ENCODE results near the gene CACFD1. TPM values are rescaled to one million over a fixed set of nuclear protein-coding genes. Genes with fewer than 3 reads are reported as not detected.

CACFD1 gene
- total RNA-seq, 1 donor from 2014 or later, result 22.3 TPM

GRCh38 chr9:133420392-133420827 lies 39.4 kb upstream of the CACFD1 start:
- H3K27ac Mint-ChIP-seq (ENCODE audit: unreplicated experiment), result no peak overlapping the region
- H3K9me3 Mint-ChIP-seq (ENCODE audit: low read depth), result no peaks in the 10 kb centered on the region
- TF ChIP-seq CTCF (IDR thresholded peaks at IDR 0.05), result no peak
- H3K36me3 Mint-ChIP-seq (ENCODE audit: low read depth), result peaks cover 2% of the 10 kb centered on the region
- no peak overlapping the region for H3K4me3 Mint-ChIP-seq (ENCODE audit: unreplicated experiment)
- H3K4me1 Mint-ChIP-seq (ENCODE audit: low read depth), result peaks cover 33% of the 10 kb centered on the region
- no peak for DNase-seq (ENCODE audit: low spot score)
- H3K27me3 Mint-ChIP-seq (ENCODE audit: low read depth), result no peaks in the 10 kb centered on the region

GRCh38 chr9:133421615-133422542 lies 37.9 kb upstream of the CACFD1 start, which contains the start of gene ADAMTS13:
TSS of gene ADAMTS13 (plus strand) at chr9:133422367. CDS start at chr9:133422444, 77 bp downstream.
- no peaks in the 10 kb centered on the region for H3K9me3 Mint-ChIP-seq (ENCODE audit: low read depth)
- H3K27ac Mint-ChIP-seq (ENCODE audit: unreplicated experiment), result no peak within 1 kb of the TSS
- DNase-seq (ENCODE audit: low spot score), result no peak
- H3K36me3 Mint-ChIP-seq (ENCODE audit: low read depth), result peaks cover 2% of the 10 kb centered on the region
- H3K4me3 Mint-ChIP-seq (ENCODE audit: unreplicated experiment), result no peak within 1 kb of the TSS
- H3K27me3 Mint-ChIP-seq (ENCODE audit: low read depth), result no peaks in the 10 kb centered on the region
- TF ChIP-seq CTCF (IDR thresholded peaks at IDR 0.05), result peak; percentile 14
- peaks cover 19% of the 10 kb centered on the region for H3K4me1 Mint-ChIP-seq (ENCODE audit: low read depth)

- H3K36me3 Mint-ChIP-seq (ENCODE audit: low read depth), result peaks cover 2% of the 10 kb centered on the region
- H3K4me3 Mint-ChIP-seq (ENCODE audit: unreplicated experiment), result no peak overlapping the region
- H3K27me3 Mint-ChIP-seq (ENCODE audit: low read depth), result peaks cover 5% of the 10 kb centered on the region
- peaks cover 14% of the 10 kb centered on the region for H3K4me1 Mint-ChIP-seq (ENCODE audit: low read depth)
- DNase-seq (ENCODE audit: low spot score), result no peak
- H3K27ac Mint-ChIP-seq (ENCODE audit: unreplicated experiment), result no peak overlapping the region
- H3K9me3 Mint-ChIP-seq (ENCODE audit: low read depth), result no peaks in the 10 kb centered on the region
- no peak for TF ChIP-seq CTCF (IDR thresholded peaks at IDR 0.05)
These were observed 36.6 kb upstream of the CACFD1 start for GRCh38 chr9:133423216-133423615.

- Mint-ChIP-seq H3K9me3 (ENCODE audit: low read depth) (no peaks in the 10 kb centered on the region), H3K27ac (ENCODE audit: unreplicated experiment) (no peak overlapping the region)
These were observed 35.6 kb upstream of the CACFD1 start for GRCh38 chr9:133424187-133424586.

More at GRCh38 chr9:133424187-133424586, 35.6 kb upstream of the CACFD1 start:
- no peak for TF ChIP-seq CTCF (IDR thresholded peaks at IDR 0.05)
- peaks cover 2% of the 10 kb centered on the region for H3K36me3 Mint-ChIP-seq (ENCODE audit: low read depth)
- no peak for DNase-seq (ENCODE audit: low spot score)
- peaks cover 5% of the 10 kb centered on the region for H3K27me3 Mint-ChIP-seq (ENCODE audit: low read depth)
- no peak overlapping the region for H3K4me3 Mint-ChIP-seq (ENCODE audit: unreplicated experiment)
- peaks cover 4% of the 10 kb centered on the region for H3K4me1 Mint-ChIP-seq (ENCODE audit: low read depth)

Data from chondrocyte (in vitro differentiated cells).